Measurements from ENCODE around the gene FGD4. TPM values are rescaled to one million over a fixed set of nuclear protein-coding genes. Genes with fewer than 3 reads are reported as not detected.

Gene FGD4
- total RNA-seq, 1 experiment from 2014 or later: 39.7 TPM

- ChIA-PET POLR2A (interaction anchor here (0.6 kb wide), 1 partner anchor 9 kb away, joined by 3 read pairs; no protein-coding TSS in a partner anchor), CTCF (interaction anchor here (0.9 to 2.1 kb wide), 7 partner anchors 14 to 205 kb away, joined by 3 to 6 read pairs (median 4); no protein-coding TSS in a partner anchor)
- TF ChIP-seq ATF1 (CRISPR knock-in tag; IDR thresholded peaks at IDR 0.05) (no peak), SMAD4 (CRISPR knock-in tag; IDR thresholded peaks at IDR 0.05) (no peak)
- peaks cover 6% of the 10 kb centered on the region; the same call in 1 of the 2 replicates for H3K9me3 Mint-ChIP-seq
- H3K4me1 Mint-ChIP-seq: peaks cover 69% of the 10 kb centered on the region
- peak overlapping the region; percentile 84 for H3K27ac Mint-ChIP-seq
- H3K27me3 Mint-ChIP-seq (ENCODE audit: low read depth): no peaks in the 10 kb centered on the region
- peaks cover 7% of the 10 kb centered on the region for H3K36me3 Mint-ChIP-seq
- DNase-seq (ENCODE audit: low spot score) (no peak), ATAC-seq (no peak)
- H3K4me3 Mint-ChIP-seq: no peak overlapping the region
Observed at GRCh38 chr12:32457251-32458025, 58.1 kb downstream of the FGD4 start.

GRCh38 chr12:32460638-32461037, 61.3 kb downstream of the FGD4 start:
- no peak for ATAC-seq
- Mint-ChIP-seq H3K4me1 (peaks cover 69% of the 10 kb centered on the region), H3K4me3 (no peak overlapping the region), H3K36me3 (peaks cover 19% of the 10 kb centered on the region), H3K9me3 (peaks cover 9% of the 10 kb centered on the region; the same call in 1 of the 2 replicates), H3K27me3 (ENCODE audit: low read depth) (no peaks in the 10 kb centered on the region), H3K27ac (peak overlapping the region; percentile 9; the same call in 1 of the 2 replicates)
- POLR2A ChIA-PET: interaction anchor here (0.7 to 0.8 kb wide), 2 partner anchors 109 to 807 kb away, joined by 3 to 4 read pairs; no protein-coding TSS in a partner anchor
- TF ChIP-seq ELF4 (CRISPR knock-in tag; IDR thresholded peaks at IDR 0.05; ENCODE audit: low read depth): no peak
- CTCF ChIA-PET: no interaction called here
- no peak for DNase-seq (ENCODE audit: low spot score)

DNA sequence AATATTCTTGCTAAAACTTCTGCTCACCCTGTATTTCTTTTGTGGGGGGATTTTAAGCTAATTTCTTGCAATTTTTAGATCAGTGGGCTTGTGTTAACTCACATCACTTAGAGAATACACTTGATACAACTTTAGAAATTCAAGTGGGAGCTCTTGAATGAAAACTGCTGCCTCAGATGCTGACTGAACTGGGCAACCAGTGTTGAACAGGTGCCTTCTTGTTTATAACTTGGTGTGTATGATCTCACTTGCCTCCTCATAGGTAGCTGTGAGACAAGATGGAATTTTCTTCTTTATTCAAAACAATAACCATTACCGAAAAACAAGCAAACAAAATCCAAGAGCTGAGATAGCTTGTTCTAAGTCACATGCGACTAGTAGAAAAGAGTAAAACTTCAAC, 63.5 kb downstream of the FGD4 start:
- ChIA-PET CTCF (interaction anchor here (0.7 kb wide), 1 partner anchor 26 kb away, joined by 3 read pairs; no protein-coding TSS in a partner anchor), POLR2A (no interaction called here)
- H3K27ac Mint-ChIP-seq: peak overlapping the region; percentile 83
- H3K4me3 Mint-ChIP-seq: no peak overlapping the region
- no peaks in the 10 kb centered on the region for H3K27me3 Mint-ChIP-seq (ENCODE audit: low read depth)
- peaks cover 9% of the 10 kb centered on the region; the same call in 1 of the 2 replicates for H3K9me3 Mint-ChIP-seq
- peaks cover 47% of the 10 kb centered on the region for H3K4me1 Mint-ChIP-seq
- DNase-seq (ENCODE audit: low spot score): no peak
- ATAC-seq: no peak
- TF ChIP-seq JUN (CRISPR knock-in tag; IDR thresholded peaks at IDR 0.05) (no peak), ESRRA (CRISPR knock-in tag; IDR thresholded peaks at IDR 0.05; ENCODE audit: borderline replicate concordance) (no peak), PRRX2 (CRISPR knock-in tag; IDR thresholded peaks at IDR 0.05) (no peak), MYBL2 (CRISPR knock-in tag; IDR thresholded peaks at IDR 0.05) (no peak), CBFB (CRISPR knock-in tag; IDR thresholded peaks at IDR 0.05; ENCODE audit: low read depth) (no peak)
- TF ChIP-seq, protein P1, sequence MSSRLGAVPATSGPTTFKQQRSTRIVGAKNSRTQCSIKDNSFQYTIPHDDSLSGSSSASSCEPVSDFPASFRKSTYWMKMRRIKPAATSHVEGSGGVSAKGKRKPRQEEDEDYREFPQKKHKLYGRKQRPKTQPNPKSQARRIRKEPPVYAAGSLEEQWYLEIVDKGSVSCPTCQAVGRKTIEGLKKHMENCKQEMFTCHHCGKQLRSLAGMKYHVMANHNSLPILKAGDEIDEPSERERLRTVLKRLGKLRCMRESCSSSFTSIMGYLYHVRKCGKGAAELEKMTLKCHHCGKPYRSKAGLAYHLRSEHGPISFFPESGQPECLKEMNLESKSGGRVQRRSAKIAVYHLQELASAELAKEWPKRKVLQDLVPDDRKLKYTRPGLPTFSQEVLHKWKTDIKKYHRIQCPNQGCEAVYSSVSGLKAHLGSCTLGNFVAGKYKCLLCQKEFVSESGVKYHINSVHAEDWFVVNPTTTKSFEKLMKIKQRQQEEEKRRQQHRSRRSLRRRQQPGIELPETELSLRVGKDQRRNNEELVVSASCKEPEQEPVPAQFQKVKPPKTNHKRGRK (CRISPR knock-in tag; IDR thresholded peaks at IDR 0.05; ENCODE audit: borderline replicate concordance): no peak
- TF ChIP-seq, protein P2, sequence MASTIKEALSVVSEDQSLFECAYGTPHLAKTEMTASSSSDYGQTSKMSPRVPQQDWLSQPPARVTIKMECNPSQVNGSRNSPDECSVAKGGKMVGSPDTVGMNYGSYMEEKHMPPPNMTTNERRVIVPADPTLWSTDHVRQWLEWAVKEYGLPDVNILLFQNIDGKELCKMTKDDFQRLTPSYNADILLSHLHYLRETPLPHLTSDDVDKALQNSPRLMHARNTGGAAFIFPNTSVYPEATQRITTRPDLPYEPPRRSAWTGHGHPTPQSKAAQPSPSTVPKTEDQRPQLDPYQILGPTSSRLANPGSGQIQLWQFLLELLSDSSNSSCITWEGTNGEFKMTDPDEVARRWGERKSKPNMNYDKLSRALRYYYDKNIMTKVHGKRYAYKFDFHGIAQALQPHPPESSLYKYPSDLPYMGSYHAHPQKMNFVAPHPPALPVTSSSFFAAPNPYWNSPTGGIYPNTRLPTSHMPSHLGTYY (CRISPR knock-in tag; IDR thresholded peaks at IDR 0.05): no peak
- peaks cover 21% of the 10 kb centered on the region for H3K36me3 Mint-ChIP-seq

DNA sequence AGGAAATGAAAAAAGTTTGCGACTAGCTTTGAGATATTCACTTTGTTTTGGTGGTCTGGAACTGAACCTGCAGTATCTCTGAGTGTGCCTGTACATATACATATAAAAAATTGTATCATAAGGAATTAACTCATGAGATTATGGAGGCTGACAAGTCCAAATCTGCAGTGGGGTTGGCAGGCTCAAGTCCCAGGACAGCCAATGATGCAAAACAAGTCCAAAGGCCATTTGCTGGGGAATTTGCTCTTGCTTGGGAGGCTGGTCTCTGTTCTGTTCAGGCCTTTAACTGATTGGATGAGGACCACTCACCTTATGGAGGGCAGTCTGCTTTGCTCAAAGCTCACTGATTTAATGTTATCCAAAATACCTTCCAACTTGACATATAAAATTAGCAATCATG, 66.8 kb downstream of the FGD4 start:
- Mint-ChIP-seq H3K36me3 (peaks cover 20% of the 10 kb centered on the region), H3K27ac (no peak overlapping the region), H3K27me3 (ENCODE audit: low read depth) (no peaks in the 10 kb centered on the region), H3K4me1 (peaks cover 32% of the 10 kb centered on the region), H3K9me3 (peaks cover 3% of the 10 kb centered on the region; the same call in 1 of the 2 replicates), H3K4me3 (no peak overlapping the region)
- POLR2A ChIA-PET: no interaction called here
- DNase-seq (ENCODE audit: low spot score) (no peak), ATAC-seq (no peak)
- CTCF ChIA-PET: interaction anchor here (0.6 kb wide), 1 partner anchor 14 kb away, joined by 3 read pairs; no protein-coding TSS in a partner anchor
- TF ChIP-seq OVOL2 (CRISPR knock-in tag; IDR thresholded peaks at IDR 0.05; ENCODE audit: borderline replicate concordance) (no peak), PRRX2 (CRISPR knock-in tag; IDR thresholded peaks at IDR 0.05) (no peak), ZBTB21 (CRISPR knock-in tag; IDR thresholded peaks at IDR 0.05; ENCODE audit: borderline replicate concordance) (no peak), CBFB (CRISPR knock-in tag; IDR thresholded peaks at IDR 0.05; ENCODE audit: low read depth) (no peak), ELF4 (CRISPR knock-in tag; IDR thresholded peaks at IDR 0.05; ENCODE audit: low read depth) (no peak), MYBL2 (CRISPR knock-in tag; IDR thresholded peaks at IDR 0.05) (no peak), E2F4 (CRISPR knock-in tag; IDR thresholded peaks at IDR 0.05; ENCODE audit: borderline replicate concordance, low read depth) (no peak), ZNF219 (CRISPR knock-in tag; IDR thresholded peaks at IDR 0.05; ENCODE audit: borderline replicate concordance) (no peak), CREM (CRISPR knock-in tag; IDR thresholded peaks at IDR 0.05) (no peak), ZBTB43 (CRISPR knock-in tag; IDR thresholded peaks at IDR 0.05) (no peak), ATF2 (CRISPR knock-in tag; IDR thresholded peaks at IDR 0.05; ENCODE audit: borderline replicate concordance, low read depth) (no peak), E2F5 (CRISPR knock-in tag; IDR thresholded peaks at IDR 0.05) (no peak), NR3C1 (CRISPR knock-in tag; conservative IDR thresholded peaks at IDR 0.05; ENCODE audit: low read depth) (no peak)

Data from WTC11 (cell line).